ENCODE results near the gene KRT78. TPM values are rescaled to one million over a fixed set of nuclear protein-coding genes. Genes with fewer than 3 reads are reported as not detected.

The KRT78 gene
- total RNA-seq, 1 donor from 2014 or later = not detected

GRCh38 chr12:52873513-52873831 is 24.7 kb upstream of the KRT78 start:
- H3K4me1 ChIP-seq = peaks cover 40% of the 10 kb centered on the region
- no peak for DNase-seq
- TF ChIP-seq CTCF (IDR thresholded peaks at IDR 0.05; ENCODE audit: borderline replicate concordance) = no peak
- no peaks in the 10 kb centered on the region for H3K27me3 ChIP-seq (ENCODE audit: low read depth)
- no peaks in the 10 kb centered on the region for H3K36me3 ChIP-seq
- intact Hi-C loops (cut with micrococcal nuclease) = loop anchor here (5.0 kb wide), 1 partner anchor 501 kb away; no protein-coding TSS in a partner anchor
- peak overlapping the region; percentile 80 for H3K27ac ChIP-seq (replicated peaks)
- no peaks in the 10 kb centered on the region for H3K9me3 ChIP-seq (replicated peaks)
- H3K4me3 ChIP-seq = peak overlapping the region; percentile 69

GRCh38 chr12:52872644-52873389 is 24.0 kb upstream of the KRT78 start:
- Histone ChIP-seq H3K36me3 (no peaks in the 10 kb centered on the region), H3K27ac (replicated peaks) (peak overlapping the region; percentile 56), H3K27me3 (ENCODE audit: low read depth) (no peaks in the 10 kb centered on the region), H3K4me1 (peaks cover 40% of the 10 kb centered on the region), H3K9me3 (replicated peaks) (no peaks in the 10 kb centered on the region), H3K4me3 (no peak overlapping the region)
- no peak for DNase-seq
- no peak for TF ChIP-seq CTCF (IDR thresholded peaks at IDR 0.05; ENCODE audit: borderline replicate concordance)
- intact Hi-C loops (cut with micrococcal nuclease) = loop anchor here (5.0 kb wide), 1 partner anchor 501 kb away; no protein-coding TSS in a partner anchor

GRCh38 chr12:52871291-52872039 is 22.7 kb upstream of the KRT78 start:
- no peak for DNase-seq
- intact Hi-C loops (cut with micrococcal nuclease) = loop anchor here (5.0 kb wide), 1 partner anchor 499 kb away; no protein-coding TSS in a partner anchor
- no peak overlapping the region for H3K4me3 ChIP-seq
- H3K36me3 ChIP-seq = no peaks in the 10 kb centered on the region
- H3K27ac ChIP-seq (replicated peaks) = peak overlapping the region; percentile 56
- no peak for TF ChIP-seq CTCF (IDR thresholded peaks at IDR 0.05; ENCODE audit: borderline replicate concordance)
- H3K27me3 ChIP-seq (ENCODE audit: low read depth) = no peaks in the 10 kb centered on the region
- peaks cover 40% of the 10 kb centered on the region for H3K4me1 ChIP-seq
- H3K9me3 ChIP-seq (replicated peaks) = no peaks in the 10 kb centered on the region

GRCh38 chr12:52870361-52871290 is 21.8 kb upstream of the KRT78 start:
- H3K27me3 ChIP-seq (ENCODE audit: low read depth) = no peaks in the 10 kb centered on the region
- no peaks in the 10 kb centered on the region for H3K36me3 ChIP-seq
- intact Hi-C loops (cut with micrococcal nuclease) = loop anchor here (5.0 kb wide), 1 partner anchor 498 kb away; no protein-coding TSS in a partner anchor
- H3K27ac ChIP-seq (replicated peaks) = peak overlapping the region; percentile 56
- no peak overlapping the region for H3K4me3 ChIP-seq
- H3K9me3 ChIP-seq (replicated peaks) = no peaks in the 10 kb centered on the region
- TF ChIP-seq CTCF (IDR thresholded peaks at IDR 0.05; ENCODE audit: borderline replicate concordance) = peak; percentile 75
- peak; percentile 55 for DNase-seq
- H3K4me1 ChIP-seq = peaks cover 40% of the 10 kb centered on the region

GRCh38 chr12:52867642-52868041 is 18.8 kb upstream of the KRT78 start:
- Histone ChIP-seq H3K27me3 (ENCODE audit: low read depth) (no peaks in the 10 kb centered on the region), H3K4me1 (peaks cover 21% of the 10 kb centered on the region), H3K4me3 (no peak overlapping the region), H3K9me3 (replicated peaks) (no peaks in the 10 kb centered on the region), H3K36me3 (no peaks in the 10 kb centered on the region), H3K27ac (replicated peaks) (no peak overlapping the region)
- peak; percentile 73 for DNase-seq
- TF ChIP-seq CTCF (IDR thresholded peaks at IDR 0.05; ENCODE audit: borderline replicate concordance) = no peak
- intact Hi-C loops (cut with micrococcal nuclease) = no loop called here
